GM12891 (cell line): Measurements from ENCODE around the gene CYBA.

Experiments
- DNase-seq: peaks from one replicate; pipeline ENCODE4 v3.0.0; 2011; ENCODE audit warnings: low spot score; ENCODE audit not compliant: insufficient read length
- FAIRE-seq: peaks from 2 replicates; lab custom pipeline; 2011; peaks lifted over from hg19 to GRCh38; lab: Jason Lieb, UNC
- PAX5 ChIP-seq: IDR thresholded peaks from 2 replicates; pipeline ENCODE4 v1.6.1; 2011; ENCODE audit warnings: low read length, moderate library complexity, mild to moderate bottlenecking; ENCODE audit not compliant: insufficient read depth, severe bottlenecking
- POLR2A ChIP-seq: IDR thresholded peaks from 2 replicates; pipeline ENCODE4 v1.6.1; 2011; ENCODE audit warnings: low read depth, low read length, control low read depth
- POLR2AphosphoS5 ChIP-seq: IDR thresholded peaks from 2 replicates; pipeline ENCODE4 v1.6.1; 2011; ENCODE audit warnings: low read depth, low read length, control low read depth
- POU2F2 ChIP-seq: IDR thresholded peaks from 2 replicates; pipeline ENCODE4 v1.6.1; 2011; ENCODE audit warnings: low read depth, mild to moderate bottlenecking, control low read depth, low read length, moderate library complexity
- SPI1 ChIP-seq: IDR thresholded peaks from 2 replicates; pipeline ENCODE4 v1.6.1; 2011; ENCODE audit warnings: low read depth, low read length, control low read depth
- TAF1 ChIP-seq: IDR thresholded peaks from 2 replicates; pipeline ENCODE4 v1.6.1; 2011; ENCODE audit warnings: low read depth, low read length, control low read depth

CYBA gene

GRCh38 chr16:88647178-88648070, 3.4 kb downstream of the CYBA start:
- FAIRE-seq, result no peak
- TF ChIP-seq PAX5 (no peak), TAF1 (no peak), POLR2A (peak; percentile 43; the same call in 1 of the 2 replicates), POU2F2 (no peak), SPI1 (no peak), POLR2AphosphoS5 (no peak; the same call in 1 of the 2 replicates)

GRCh38 chr16:88646345-88647034, 4.4 kb downstream of the CYBA start:
- DNase-seq, result no peak
- TF ChIP-seq SPI1 (no peak), PAX5 (no peak), POLR2AphosphoS5 (no peak; the same call in 1 of the 2 replicates), TAF1 (no peak), POLR2A (no peak), POU2F2 (no peak)
- no peak for FAIRE-seq

More at GRCh38 chr16:88647178-88648070, 3.4 kb downstream of the CYBA start:
- no peak for DNase-seq

- FAIRE-seq (no peak), DNase-seq (no peak)
- TF ChIP-seq TAF1 (no peak), POLR2AphosphoS5 (no peak; the same call in 1 of the 2 replicates), SPI1 (no peak), POU2F2 (no peak), POLR2A (no peak), PAX5 (no peak)
Observed at GRCh38 chr16:88645941-88646340, 4.9 kb downstream of the CYBA start.

GRCh38 chr16:88645455-88645854, 5.4 kb downstream of the CYBA start:
- TF ChIP-seq POLR2A (no peak), SPI1 (no peak), POLR2AphosphoS5 (no peak; the same call in 1 of the 2 replicates), PAX5 (no peak), TAF1 (no peak), POU2F2 (no peak)
- DNase-seq (no peak), FAIRE-seq (no peak)

GRCh38 chr16:88643644-88643932, 7.3 kb downstream of the CYBA start:
- TF ChIP-seq POLR2A (no peak), POLR2AphosphoS5 (no peak; the same call in 1 of the 2 replicates), PAX5 (no peak), POU2F2 (no peak), TAF1 (no peak), SPI1 (no peak)
- DNase-seq (no peak), FAIRE-seq (no peak)

GRCh38 chr16:88642881-88643643, 7.8 kb downstream of the CYBA start:
- TF ChIP-seq POU2F2 (no peak), PAX5 (no peak), POLR2A (no peak; the same call in 1 of the 2 replicates), POLR2AphosphoS5 (no peak), SPI1 (no peak)
- FAIRE-seq (no peak), DNase-seq (no peak)

GRCh38 chr16:88640498-88641247, 10.2 kb downstream of the CYBA start:
- peak; percentile 13 for FAIRE-seq
- TF ChIP-seq POLR2A (no peak), TAF1 (no peak), POLR2AphosphoS5 (peak; percentile 41; the same call in 1 of the 2 replicates), SPI1 (no peak)
- DNase-seq, result no peak

GRCh38 chr16:88640039-88640495, 10.8 kb downstream of the CYBA start:
- no peak for TF ChIP-seq SPI1
- TF ChIP-seq POLR2A, result no peak
- no peak for TF ChIP-seq PAX5
- TF ChIP-seq TAF1, result no peak
- no peak for TF ChIP-seq POU2F2
- TF ChIP-seq POLR2AphosphoS5, result no peak
- FAIRE-seq, result peak; percentile 31
- no peak for DNase-seq
